ENCODE results near the gene ADGRG7. TPM values are rescaled to one million over a fixed set of nuclear protein-coding genes. Genes with fewer than 3 reads are reported as not detected.

The ADGRG7 gene
- total RNA-seq, 2 experiments from 2014 or later, result not detected

- Histone ChIP-seq H3K36me3 (ENCODE audit: insufficient read depth, low read length) (no peaks in the 10 kb centered on the region), H4K20me1 (ENCODE audit: insufficient read depth, low read length) (no peaks in the 10 kb centered on the region), H3K4me1 (ENCODE audit: insufficient read depth, low read length, poor library complexity, severe bottlenecking) (no peaks in the 10 kb centered on the region), H3K4me3 (ENCODE audit: low read depth, low read length, poor library complexity, severe bottlenecking) (no peak overlapping the region), H3K4me2 (ENCODE audit: low read length) (no peak overlapping the region), H3K27ac (ENCODE audit: low read depth, low read length, poor library complexity, severe bottlenecking) (no peak overlapping the region), H3K9me2 (ENCODE audit: insufficient read depth, low read length) (no peaks in the 10 kb centered on the region), H3K79me2 (ENCODE audit: insufficient read depth, low read depth, low read length) (no peaks in the 10 kb centered on the region), H2AFZ (ENCODE audit: low read length) (no peak overlapping the region), H3K9me3 (ENCODE audit: low read length) (no peaks in the 10 kb centered on the region)
- ChIA-PET POLR2A (no interaction called here), CTCF (ENCODE audit: unreplicated experiment) (no interaction called here)
- TF ChIP-seq EZH2phosphoT487 (IDR thresholded peaks at IDR 0.05; ENCODE audit: borderline replicate concordance, low read depth, low read length), result no peak
- TF ChIP-seq CTCF (conservative IDR thresholded peaks at IDR 0.05; ENCODE audit: low read length), result no peak
- no TSS peak for BruUV-seq (replicated peaks)
- DNase-seq (ENCODE audit: low spot score), result no peak
- intact Hi-C loops (cut with micrococcal nuclease; ENCODE audit: unreplicated experiment), result no loop called here
These were observed 2.4 kb upstream of the ADGRG7 start for GRCh38 chr3:100606894-100607512.

- Histone ChIP-seq H3K4me2 (ENCODE audit: low read length) (no peak overlapping the region), H3K9me3 (ENCODE audit: low read length) (no peaks in the 10 kb centered on the region), H3K36me3 (ENCODE audit: insufficient read depth, low read length) (no peaks in the 10 kb centered on the region), H3K4me3 (ENCODE audit: low read depth, low read length, poor library complexity, severe bottlenecking) (no peak overlapping the region), H2AFZ (ENCODE audit: low read length) (no peak overlapping the region), H3K4me1 (ENCODE audit: insufficient read depth, low read length, poor library complexity, severe bottlenecking) (no peaks in the 10 kb centered on the region), H3K79me2 (ENCODE audit: insufficient read depth, low read depth, low read length) (no peaks in the 10 kb centered on the region), H3K27ac (ENCODE audit: low read depth, low read length, poor library complexity, severe bottlenecking) (no peak overlapping the region), H3K9me2 (ENCODE audit: insufficient read depth, low read length) (no peaks in the 10 kb centered on the region), H4K20me1 (ENCODE audit: insufficient read depth, low read length) (no peaks in the 10 kb centered on the region)
- TF ChIP-seq EZH2phosphoT487 (IDR thresholded peaks at IDR 0.05; ENCODE audit: borderline replicate concordance, low read depth, low read length) (no peak), CTCF (conservative IDR thresholded peaks at IDR 0.05; ENCODE audit: low read length) (no peak)
- ChIA-PET POLR2A (no interaction called here), CTCF (ENCODE audit: unreplicated experiment) (no interaction called here)
- BruUV-seq (replicated peaks), result no TSS peak
- intact Hi-C loops (cut with micrococcal nuclease; ENCODE audit: unreplicated experiment), result no loop called here
- no peak for DNase-seq (ENCODE audit: low spot score)
These were observed 562 bp downstream of the ADGRG7 start for GRCh38 chr3:100609963-100610362.

GRCh38 chr3:100611221-100611620, 1.8 kb downstream of the ADGRG7 start:
- no peak overlapping the region for H3K4me2 ChIP-seq (ENCODE audit: low read length)
- POLR2A ChIA-PET, result no interaction called here
- H3K36me3 ChIP-seq (ENCODE audit: insufficient read depth, low read length), result no peaks in the 10 kb centered on the region
- no peaks in the 10 kb centered on the region for H3K9me2 ChIP-seq (ENCODE audit: insufficient read depth, low read length)
- no peaks in the 10 kb centered on the region for H3K4me1 ChIP-seq (ENCODE audit: insufficient read depth, low read length, poor library complexity, severe bottlenecking)
- CTCF ChIA-PET (ENCODE audit: unreplicated experiment), result no interaction called here
- H3K79me2 ChIP-seq (ENCODE audit: insufficient read depth, low read depth, low read length), result no peaks in the 10 kb centered on the region
- no peak overlapping the region for H2AFZ ChIP-seq (ENCODE audit: low read length)
- no peak overlapping the region for H3K4me3 ChIP-seq (ENCODE audit: low read depth, low read length, poor library complexity, severe bottlenecking)
- TF ChIP-seq EZH2phosphoT487 (IDR thresholded peaks at IDR 0.05; ENCODE audit: borderline replicate concordance, low read depth, low read length), result no peak
- TF ChIP-seq CTCF (conservative IDR thresholded peaks at IDR 0.05; ENCODE audit: low read length), result no peak
- intact Hi-C loops (cut with micrococcal nuclease; ENCODE audit: unreplicated experiment), result no loop called here
- no peaks in the 10 kb centered on the region for H3K9me3 ChIP-seq (ENCODE audit: low read length)
- no TSS peak for BruUV-seq (replicated peaks)
- H3K27ac ChIP-seq (ENCODE audit: low read depth, low read length, poor library complexity, severe bottlenecking), result no peak overlapping the region
- H4K20me1 ChIP-seq (ENCODE audit: insufficient read depth, low read length), result no peaks in the 10 kb centered on the region
- no peak for DNase-seq (ENCODE audit: low spot score)

Data from OCI-LY7 (cell line).